ENCODE results near the gene TEC. TPM values are rescaled to one million over a fixed set of nuclear protein-coding genes. Genes with fewer than 3 reads are reported as not detected.

TEC gene
- total and polyA plus RNA-seq, 9 of the 15 experiments (the other 6 are each of a cell fraction or from before 2014, with no cell fraction given), result 5.3 to 14.7 (median 8.8) TPM

DNA sequence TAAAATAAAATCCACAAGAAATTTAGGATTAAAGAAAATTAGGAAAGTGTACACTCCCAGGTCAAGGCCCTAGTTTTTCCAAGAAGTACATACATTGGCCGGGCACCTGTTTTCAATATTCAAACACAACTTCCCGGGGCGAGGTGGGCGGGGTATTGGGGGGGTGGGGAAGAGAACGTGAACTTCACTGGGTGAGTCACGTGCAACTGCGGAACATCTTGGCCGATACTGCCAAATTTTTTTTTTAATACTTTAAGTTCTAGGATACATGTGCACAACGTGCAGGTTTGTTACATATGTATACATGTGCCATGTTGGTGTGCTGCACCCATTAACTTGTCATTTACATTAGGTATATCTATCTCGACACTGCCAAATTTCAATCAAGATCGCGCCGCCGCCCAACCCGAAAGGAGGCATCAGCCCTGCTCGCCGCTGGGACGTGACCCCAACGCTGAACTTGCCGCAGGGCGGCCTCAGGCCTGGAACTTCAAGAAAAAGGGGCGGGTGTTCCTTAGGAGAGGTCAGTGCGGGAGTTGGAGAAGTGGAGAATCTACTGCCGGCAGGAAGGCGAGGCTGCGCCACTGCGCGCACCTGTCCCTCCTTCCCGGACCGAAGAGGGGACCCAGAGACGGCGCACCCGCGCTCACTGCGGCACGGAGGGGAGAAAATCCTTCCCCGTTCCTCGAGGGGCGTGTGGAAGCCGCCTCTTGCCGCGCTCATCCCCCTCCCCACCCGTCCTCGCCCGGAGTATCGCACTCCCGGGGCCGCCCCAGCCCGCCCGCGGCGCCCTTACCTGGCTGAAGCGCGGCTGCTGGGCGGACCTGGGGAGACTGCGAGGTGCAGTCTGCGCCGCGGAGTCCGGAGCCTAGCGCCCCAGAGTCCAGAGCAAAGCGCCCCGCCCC lies at the start of gene TEC (continued):
- TF ChIP-seq, protein P1, sequence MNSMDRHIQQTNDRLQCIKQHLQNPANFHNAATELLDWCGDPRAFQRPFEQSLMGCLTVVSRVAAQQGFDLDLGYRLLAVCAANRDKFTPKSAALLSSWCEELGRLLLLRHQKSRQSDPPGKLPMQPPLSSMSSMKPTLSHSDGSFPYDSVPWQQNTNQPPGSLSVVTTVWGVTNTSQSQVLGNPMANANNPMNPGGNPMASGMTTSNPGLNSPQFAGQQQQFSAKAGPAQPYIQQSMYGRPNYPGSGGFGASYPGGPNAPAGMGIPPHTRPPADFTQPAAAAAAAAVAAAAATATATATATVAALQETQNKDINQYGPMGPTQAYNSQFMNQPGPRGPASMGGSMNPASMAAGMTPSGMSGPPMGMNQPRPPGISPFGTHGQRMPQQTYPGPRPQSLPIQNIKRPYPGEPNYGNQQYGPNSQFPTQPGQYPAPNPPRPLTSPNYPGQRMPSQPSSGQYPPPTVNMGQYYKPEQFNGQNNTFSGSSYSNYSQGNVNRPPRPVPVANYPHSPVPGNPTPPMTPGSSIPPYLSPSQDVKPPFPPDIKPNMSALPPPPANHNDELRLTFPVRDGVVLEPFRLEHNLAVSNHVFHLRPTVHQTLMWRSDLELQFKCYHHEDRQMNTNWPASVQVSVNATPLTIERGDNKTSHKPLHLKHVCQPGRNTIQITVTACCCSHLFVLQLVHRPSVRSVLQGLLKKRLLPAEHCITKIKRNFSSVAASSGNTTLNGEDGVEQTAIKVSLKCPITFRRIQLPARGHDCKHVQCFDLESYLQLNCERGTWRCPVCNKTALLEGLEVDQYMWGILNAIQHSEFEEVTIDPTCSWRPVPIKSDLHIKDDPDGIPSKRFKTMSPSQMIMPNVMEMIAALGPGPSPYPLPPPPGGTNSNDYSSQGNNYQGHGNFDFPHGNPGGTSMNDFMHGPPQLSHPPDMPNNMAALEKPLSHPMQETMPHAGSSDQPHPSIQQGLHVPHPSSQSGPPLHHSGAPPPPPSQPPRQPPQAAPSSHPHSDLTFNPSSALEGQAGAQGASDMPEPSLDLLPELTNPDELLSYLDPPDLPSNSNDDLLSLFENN (IDR thresholded peaks at IDR 0.05; ENCODE audit: low read depth in 2 of 2, low read length in 2 of 2), result no peak

GRCh38 chr4:48315728-48316630 lies 46.3 kb upstream of the TEC start:
- Histone ChIP-seq H3K9me3 (replicated peaks; ENCODE audit: control insufficient read depth, insufficient read depth, low read depth, low read length) (0 out of 2 replicates have a peak, but pooled peaks cover 2% of the 10 kb centered on the region), H3K4me1 (replicated peaks in 1 of 2; ENCODE audit: control insufficient read depth in 2 of 2, insufficient read depth in 2 of 2, low read length in 2 of 2) (no peaks in the 10 kb centered on the region; a peak in 1 of 5 replicates), H3K79me2 (ENCODE audit: control insufficient read depth, insufficient read depth, low read length) (no peaks in the 10 kb centered on the region), H3K9ac (ENCODE audit: insufficient read depth in 1 of 2, low read depth in 2 of 2, low read length in 2 of 2) (no peak overlapping the region), H3K4me3 (no peak overlapping the region), H2AFZ (ENCODE audit: low read depth, low read length) (peak overlapping the region; percentile 86), H3K9me1 (ENCODE audit: control insufficient read depth, insufficient read depth, low read length) (no peaks in the 10 kb centered on the region), H4K20me1 (replicated peaks; ENCODE audit: control insufficient read depth, insufficient read depth, low read length) (no peaks in the 10 kb centered on the region), H3K27ac (ENCODE audit: extremely low read depth, low read depth, low read length) (no peak overlapping the region), H3K4me2 (ENCODE audit: insufficient read depth, low read length) (peak overlapping the region; percentile 37), H3K36me3 (ENCODE audit: control insufficient read depth, insufficient read depth, low read length) (no peaks in the 10 kb centered on the region), H3K27me3 (ENCODE audit: control insufficient read depth in 2 of 2, insufficient read depth in 2 of 2, low read length in 2 of 2) (no peaks in the 10 kb centered on the region)
- ATAC-seq (peak; percentile 93), FAIRE-seq (peak; percentile 94), DNase-seq (ENCODE audit: extremely low read depth in 1 of 4, low spot score in 3 of 4) (peak; percentile 41 to 73 (median 46))
- in situ Hi-C loops (cut with MboI) (no loop called here), intact Hi-C loops (cut with micrococcal nuclease) (loop anchor here (2.0 to 10.0 kb wide), 2 partner anchors 119 to 231 kb away; no protein-coding TSS in a partner anchor)
- POLR2A ChIA-PET, result no interaction called here
- CTCF ChIA-PET (ENCODE audit: low intra/inter-chr PET ratio), result no interaction called here
- WGBS (ENCODE audit: insufficient coverage, low coverage, missing lambda C conversion rate), result 15% methylated on average over 7 of the region's 7 CpGs
- BruUV-seq (replicated peaks), result no TSS peak
- TF ChIP-seq RAD21 (CRISPR knock-in tag; conservative IDR thresholded peaks at IDR 0.05 in 1 of 2, IDR thresholded peaks at IDR 0.05 in 1 of 2) (peak; percentile 77 to 90), RBM22 (IDR thresholded peaks at IDR 0.05; ENCODE audit: low read depth, low read length, poor library complexity, severe bottlenecking) (no peak), HOXB6 (CRISPR knock-in tag; IDR thresholded peaks at IDR 0.05; ENCODE audit: borderline replicate concordance) (no peak), ZNF764 (CRISPR knock-in tag; IDR thresholded peaks at IDR 0.05; ENCODE audit: low read depth) (no peak), MYBL2 (IDR thresholded peaks at IDR 0.05; ENCODE audit: low read depth) (no peak), MYBL2 (CRISPR knock-in tag; IDR thresholded peaks at IDR 0.05; ENCODE audit: borderline replicate concordance) (no peak), THAP7 (CRISPR knock-in tag; IDR thresholded peaks at IDR 0.05) (no peak), CBFA2T2 (conservative IDR thresholded peaks at IDR 0.05) (no peak), RCOR1 (IDR thresholded peaks at IDR 0.05; ENCODE audit: borderline replicate concordance in 1 of 2, low read depth in 2 of 2, low read length in 2 of 2) (0 out of 4 replicates have a peak, but pooled peaks of 1 of the 2 experiments have one; percentile 32)
- TF ChIP-seq, protein P2, sequence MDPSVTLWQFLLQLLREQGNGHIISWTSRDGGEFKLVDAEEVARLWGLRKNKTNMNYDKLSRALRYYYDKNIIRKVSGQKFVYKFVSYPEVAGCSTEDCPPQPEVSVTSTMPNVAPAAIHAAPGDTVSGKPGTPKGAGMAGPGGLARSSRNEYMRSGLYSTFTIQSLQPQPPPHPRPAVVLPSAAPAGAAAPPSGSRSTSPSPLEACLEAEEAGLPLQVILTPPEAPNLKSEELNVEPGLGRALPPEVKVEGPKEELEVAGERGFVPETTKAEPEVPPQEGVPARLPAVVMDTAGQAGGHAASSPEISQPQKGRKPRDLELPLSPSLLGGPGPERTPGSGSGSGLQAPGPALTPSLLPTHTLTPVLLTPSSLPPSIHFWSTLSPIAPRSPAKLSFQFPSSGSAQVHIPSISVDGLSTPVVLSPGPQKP (CRISPR knock-in tag; IDR thresholded peaks at IDR 0.05), result no peak

Measured in K562 (cell line).